SK-MEL-5 (cell line): ENCODE data around the gene SLC22A25. TPM values are rescaled to one million over a fixed set of nuclear protein-coding genes. Genes with fewer than 3 reads are reported as not detected.
"Not testable (repeated sequence)": the region's sequence is repeated elsewhere in the genome, so short reads cannot be mapped to it uniquely, and the experiment has no call there.

ENCODE experiments used
- DNase-seq: peaks from one replicate; pipeline ENCODE4 v3.0.0-alpha.2; 2016; ENCODE audit warnings: low read depth, low spot score
- in situ Hi-C: cut with HindIII; loops from 2 replicates; pipeline ENCODE4 v1.10.0; 2016; ENCODE audit warnings: low sequenced_read_pairs, high pct_unique_total_duplicates, low pct_unique_long_range_greater_than_20kb
- polyA plus RNA-seq, 2 experiments: library from polyadenylated mRNA; depleted of rRNA; stranded (reverse); fragments of >200 nt; gene quantifications; 2 replicates each; pipeline ENCODE4 v1.2.3, GENCODE V29; 2015
- total RNA-seq: library from RNA; depleted of rRNA; stranded (reverse); fragments of >200 nt; shearing (Covaris generic); gene quantifications from 2 replicates; pipeline ENCODE4 v1.2.3, GENCODE V29; 2014; rRNA removed

The SLC22A25 gene
- total RNA-seq, result not detected in 2 replicates
- polyA plus RNA-seq (2015; cell fraction: cytosol; rRNA removed), result not detected in 2 replicates
- polyA plus RNA-seq (2015; cell fraction: nucleus; rRNA removed), result not detected in 2 replicates

DNA sequence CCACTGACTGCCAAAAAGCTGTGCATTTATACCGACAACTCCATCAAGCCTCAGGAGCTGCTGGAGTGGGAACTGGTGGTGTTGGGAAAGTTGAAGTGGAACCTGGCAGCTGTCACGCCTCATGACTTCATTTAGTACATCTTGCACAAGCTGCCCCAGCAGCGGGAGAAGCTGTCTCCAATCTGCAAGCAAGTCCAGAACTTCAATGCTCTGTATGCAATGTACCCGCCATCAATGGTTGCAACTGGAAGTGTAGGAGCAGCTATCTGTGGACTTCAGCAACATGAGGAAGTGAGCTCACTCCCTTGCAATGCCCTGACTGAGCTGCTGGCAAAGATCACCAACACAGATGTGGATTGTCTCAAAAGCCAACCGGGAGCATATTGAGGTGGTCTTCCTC lies at the start of gene SLC22A25:
TSS of gene SLC22A25 (minus strand) at position 67 of the 400 bp plus-strand sequence. CDS start 13,947 bp downstream, outside the sequence.
- in situ Hi-C loops, result no loop called here
- no peak for DNase-seq

DNA sequence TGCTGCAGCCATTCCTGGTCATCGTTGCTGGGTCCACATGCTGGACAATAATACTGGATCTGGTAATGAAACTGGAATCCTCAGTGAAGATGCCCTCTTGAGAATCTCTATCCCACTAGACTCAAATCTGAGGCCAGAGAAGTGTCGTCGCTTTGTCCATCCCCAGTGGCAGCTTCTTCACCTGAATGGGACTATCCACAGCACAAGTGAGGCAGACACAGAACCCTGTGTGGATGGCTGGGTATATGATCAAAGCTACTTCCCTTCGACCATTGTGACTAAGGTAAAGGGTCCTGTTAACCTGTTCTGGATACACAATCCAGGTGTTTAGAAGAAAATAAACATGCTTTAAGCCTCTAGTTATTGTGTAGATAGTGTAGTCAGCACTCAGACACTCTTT lies 46.9 kb upstream of the SLC22A25 start:
- no peak for DNase-seq
- in situ Hi-C loops, result no loop called here

DNA sequence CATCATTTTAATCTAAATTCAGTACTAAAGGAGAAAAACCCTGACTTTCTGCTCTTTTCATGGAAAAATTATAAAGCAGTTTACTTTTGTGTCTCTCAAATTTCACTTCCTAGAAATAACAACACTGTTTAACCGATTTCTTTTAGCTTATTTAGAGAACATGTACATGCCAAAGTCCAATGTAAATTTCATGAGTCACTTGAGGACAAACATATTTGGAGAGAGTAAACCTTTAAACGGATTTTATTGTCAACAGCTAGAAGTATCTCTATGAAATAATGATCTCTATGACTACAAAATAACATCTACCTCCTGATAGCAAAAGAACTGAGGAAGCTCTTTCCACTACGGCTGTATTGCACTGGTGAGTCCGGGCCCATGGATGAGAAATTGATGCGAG lies 46.3 kb upstream of the SLC22A25 start:
- no peak for DNase-seq
- in situ Hi-C loops, result no loop called here

DNA sequence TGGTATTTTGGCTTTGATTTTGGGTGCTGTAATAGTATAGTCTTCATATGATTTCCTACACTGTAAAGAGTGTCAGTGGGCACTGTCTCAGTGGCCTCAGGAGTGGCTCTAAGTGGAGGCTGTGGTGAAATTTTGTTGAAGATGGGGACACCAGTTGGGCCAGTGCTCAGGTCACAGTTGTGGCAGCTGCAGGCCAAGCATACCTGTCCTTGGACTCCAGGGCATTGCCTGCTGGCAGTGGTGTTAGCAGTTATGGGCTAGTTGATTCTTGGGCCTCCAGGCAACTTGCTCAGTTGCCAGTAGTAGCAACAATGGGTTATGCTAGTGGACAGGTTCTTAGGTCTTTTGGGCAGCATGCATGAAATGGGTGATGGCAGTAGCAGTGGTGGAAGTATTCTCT lies 39.2 kb upstream of the SLC22A25 start:
- no peak for DNase-seq
- in situ Hi-C loops, result no loop called here

DNA sequence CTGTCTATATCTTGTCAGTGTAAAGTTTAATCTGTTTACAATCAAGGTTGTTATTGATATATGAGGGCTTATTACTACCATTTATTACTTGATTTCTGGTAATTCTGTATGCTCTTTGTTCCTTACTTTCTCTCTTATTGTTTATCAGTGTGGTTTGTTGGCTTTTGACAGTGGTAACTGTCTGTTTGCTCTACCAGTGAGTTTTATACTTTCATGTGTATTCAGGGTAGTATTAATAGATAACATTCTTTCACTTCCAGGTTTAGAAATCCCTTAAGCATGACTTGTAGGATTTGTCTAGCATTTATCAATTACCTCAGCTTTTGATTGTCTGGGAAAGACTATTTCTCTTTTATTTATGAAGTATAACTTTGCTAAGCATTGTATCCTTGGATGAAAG lies 37.5 kb upstream of the SLC22A25 start:
- DNase-seq, result no peak
- in situ Hi-C loops, result no loop called here

DNA sequence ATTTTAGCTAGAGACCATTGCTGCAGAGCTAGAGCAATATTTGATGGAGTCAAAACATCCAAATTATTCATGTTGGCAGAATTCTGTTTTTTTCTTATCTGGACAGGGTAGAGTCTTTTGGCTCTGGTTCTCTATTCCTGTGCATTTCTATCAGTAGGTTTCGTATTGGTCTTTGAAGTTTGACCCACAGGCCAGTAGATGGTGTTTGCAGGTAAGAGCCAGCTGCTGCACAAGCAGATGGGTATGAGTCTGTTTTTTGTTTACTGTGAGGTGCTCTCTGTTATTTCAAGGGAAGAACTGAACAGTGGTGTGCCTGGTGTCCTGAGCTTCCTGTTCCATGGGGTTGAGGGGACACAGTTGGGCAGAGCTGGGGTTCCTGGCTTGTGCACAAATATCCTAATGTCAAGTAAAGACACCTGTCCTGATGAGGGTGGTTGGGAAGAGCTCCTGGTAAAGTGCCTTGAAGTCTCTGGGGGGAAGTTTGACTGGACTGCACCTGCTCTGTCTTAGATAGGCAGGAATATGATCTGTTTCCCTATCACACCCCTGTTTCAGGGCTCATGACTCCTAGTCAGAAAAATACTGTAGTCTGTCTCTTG lies 34.0 kb upstream of the SLC22A25 start:
- peak; percentile 26 for DNase-seq
- in situ Hi-C loops, result no loop called here

DNA sequence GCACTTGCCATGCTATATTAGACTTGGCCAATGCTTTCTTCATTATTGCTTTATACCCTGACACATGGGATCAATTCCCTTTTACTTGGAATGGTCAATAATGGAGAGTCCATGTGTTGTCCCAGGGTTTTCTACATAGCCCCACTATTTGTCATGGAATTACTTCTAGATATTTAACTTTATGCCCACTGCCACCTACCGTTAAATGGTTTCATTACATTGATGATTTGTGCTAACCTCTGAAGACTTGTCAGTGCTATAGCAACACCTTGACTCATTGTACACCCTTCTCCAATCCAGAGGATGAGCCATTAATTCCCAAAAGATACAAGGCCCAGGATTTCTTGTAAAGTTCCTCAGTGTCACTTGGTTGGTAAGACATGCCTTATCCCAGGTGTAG lies 31.4 kb upstream of the SLC22A25 start:
- peak; percentile 38 for DNase-seq
- in situ Hi-C loops, result no loop called here

DNA sequence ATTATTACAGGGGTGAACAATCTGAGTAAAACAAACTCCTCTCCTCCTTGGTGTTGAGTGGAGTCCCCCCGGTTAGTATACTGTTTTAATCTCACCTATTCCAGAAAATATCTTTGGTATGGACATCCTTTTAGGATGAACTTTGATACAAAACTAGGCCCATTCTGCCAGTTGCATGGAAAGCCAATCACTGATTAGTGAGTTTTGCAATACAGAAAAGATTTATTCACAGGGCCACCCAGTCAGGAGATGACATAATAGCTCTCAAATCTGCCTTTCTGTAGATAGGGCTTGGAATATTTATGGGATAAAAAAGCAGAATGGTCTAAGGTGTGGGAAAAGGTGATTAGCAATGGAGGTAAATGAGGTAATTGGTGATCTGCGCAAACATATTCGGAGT lies 30.3 kb upstream of the SLC22A25 start:
- DNase-seq, result no peak
- in situ Hi-C loops, result no loop called here

DNA sequence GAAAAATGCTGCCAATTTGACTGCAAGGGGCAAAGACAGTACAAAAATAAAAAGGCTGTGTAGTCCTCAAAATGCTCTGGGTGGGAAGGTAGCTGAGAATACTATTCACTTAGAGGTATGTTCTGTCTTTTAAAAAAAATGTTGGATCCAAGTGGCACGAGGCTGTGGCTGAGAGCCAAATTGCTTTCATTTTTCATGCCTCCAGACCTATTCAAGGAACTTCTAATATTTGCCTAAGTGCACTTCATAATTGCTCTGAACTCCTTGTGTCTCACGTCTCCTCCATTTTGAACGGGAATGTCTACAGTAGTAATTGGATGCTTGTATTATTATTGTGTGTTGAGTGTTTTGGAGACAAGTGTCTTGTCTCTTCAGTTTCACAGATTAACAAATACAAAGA lies 19.1 kb upstream of the SLC22A25 start:
- in situ Hi-C loops, result no loop called here
- DNase-seq, result no peak

DNA sequence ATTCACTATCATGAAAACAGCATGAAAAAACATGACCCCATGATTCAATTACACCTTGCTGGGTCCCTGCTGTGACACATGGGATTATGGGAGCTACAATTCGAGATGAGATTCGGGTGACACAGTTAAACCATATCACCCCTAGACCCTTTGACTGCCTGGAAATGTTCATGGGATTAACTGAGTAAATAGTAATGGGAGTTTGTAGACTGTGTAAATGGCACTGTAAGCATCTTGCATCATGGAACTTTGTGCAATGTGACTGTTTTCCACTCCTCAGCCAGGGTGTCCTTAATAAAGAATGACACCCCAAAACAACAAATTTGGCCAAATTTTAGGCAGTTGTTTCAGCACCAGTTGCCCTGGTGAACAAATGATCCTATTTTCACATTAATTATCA lies 7.9 kb upstream of the SLC22A25 start:
- in situ Hi-C loops, result no loop called here
- no peak for DNase-seq

DNA sequence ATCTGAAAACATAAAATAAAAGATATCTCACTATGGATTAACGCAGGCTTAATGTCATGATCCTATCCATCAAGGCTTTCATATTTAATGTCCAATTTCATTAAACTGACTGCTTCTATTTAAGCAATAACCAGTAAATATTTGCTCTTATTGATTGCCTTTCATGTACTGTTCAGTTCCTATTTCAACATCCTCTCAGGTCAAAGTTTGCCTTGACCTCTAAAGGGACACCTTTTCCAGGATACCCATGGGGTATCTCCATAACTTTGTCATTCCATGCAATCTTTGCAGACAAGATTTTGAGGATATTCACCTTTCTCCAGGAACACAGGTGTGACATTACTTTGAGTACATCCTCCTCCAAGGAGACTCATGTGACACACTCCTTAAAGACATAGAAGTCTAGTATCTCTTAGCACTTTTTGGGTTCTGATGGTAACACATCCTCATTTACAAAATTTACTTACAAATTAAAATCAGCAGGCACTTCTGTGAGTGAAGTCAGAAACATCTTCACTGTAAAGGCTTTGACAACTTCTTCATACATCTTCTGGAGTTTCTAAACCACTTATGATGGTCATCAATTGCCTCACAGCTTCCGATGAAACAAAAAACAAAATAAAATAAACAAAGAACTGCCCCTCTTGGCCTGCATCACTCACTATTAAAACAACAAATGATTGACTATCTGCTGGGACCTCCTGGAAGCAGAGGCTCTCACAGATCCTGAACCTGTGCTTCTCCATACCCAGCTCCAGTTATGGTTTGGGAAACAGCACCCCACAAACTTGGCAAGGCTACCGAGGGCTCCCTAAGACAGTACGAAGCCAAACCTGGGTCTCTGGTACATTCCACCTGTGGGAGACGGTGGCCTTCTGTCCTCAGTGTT lies 7.0 kb upstream of the SLC22A25 start:
- in situ Hi-C loops, result no loop called here
- DNase-seq, result no peak

DNA sequence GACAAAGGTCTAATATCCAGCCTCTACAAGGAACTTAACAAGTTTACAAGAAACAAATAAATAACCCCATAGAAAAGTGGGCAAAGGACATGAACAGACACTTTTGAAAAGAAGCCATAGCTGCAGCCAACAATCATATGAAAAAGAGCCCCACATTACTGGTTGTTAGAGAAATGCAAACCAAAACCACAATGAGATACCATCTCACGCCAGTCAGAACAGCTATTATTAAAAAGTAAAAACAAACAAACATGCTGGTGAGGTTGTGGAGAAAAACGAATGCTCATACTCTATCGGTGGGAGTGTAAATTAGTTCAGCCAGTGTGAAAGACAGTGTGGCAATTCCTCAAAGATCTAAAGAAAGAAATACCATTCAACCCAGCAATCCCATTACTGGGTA lies 5.6 kb upstream of the SLC22A25 start:
- no peak for DNase-seq
- in situ Hi-C loops, result no loop called here

DNA sequence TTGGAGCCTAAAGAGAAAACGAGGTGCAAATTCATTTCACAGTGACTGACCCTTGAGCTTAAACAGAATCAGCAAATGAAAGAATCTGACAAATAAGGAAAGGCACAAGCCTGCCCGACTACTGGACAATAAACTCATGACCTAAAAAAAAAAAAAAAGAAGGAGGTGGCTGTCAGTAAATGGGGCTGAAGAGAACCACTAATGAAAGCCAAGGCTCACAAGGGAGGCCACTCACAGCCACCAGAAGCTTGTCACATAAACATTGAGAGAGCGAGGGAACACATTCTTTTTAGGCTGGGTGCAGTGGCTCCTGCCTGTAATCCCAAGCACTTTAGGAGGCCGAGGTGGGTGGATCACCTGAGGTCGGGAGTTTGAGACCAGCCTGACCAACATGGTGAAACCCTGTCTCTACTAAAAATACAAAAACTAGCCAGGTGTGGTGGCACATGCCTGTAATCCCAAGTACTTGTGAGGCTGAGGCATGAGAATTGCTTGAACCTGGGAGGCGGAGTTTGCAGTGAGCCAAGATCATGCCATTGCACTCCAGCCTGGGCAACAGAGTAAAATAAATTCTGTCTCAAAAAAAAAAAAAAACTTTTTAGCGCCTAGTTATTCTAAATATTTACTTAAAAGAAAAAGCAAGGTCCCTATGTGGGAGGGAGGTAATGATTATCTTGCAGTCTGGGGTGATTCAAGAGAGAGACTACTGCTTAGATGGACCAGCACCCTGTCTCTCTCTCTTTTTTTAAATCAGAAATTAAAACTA lies 4.0 kb upstream of the SLC22A25 start:
- in situ Hi-C loops, DNase-seq: not testable (repeated sequence)

DNA sequence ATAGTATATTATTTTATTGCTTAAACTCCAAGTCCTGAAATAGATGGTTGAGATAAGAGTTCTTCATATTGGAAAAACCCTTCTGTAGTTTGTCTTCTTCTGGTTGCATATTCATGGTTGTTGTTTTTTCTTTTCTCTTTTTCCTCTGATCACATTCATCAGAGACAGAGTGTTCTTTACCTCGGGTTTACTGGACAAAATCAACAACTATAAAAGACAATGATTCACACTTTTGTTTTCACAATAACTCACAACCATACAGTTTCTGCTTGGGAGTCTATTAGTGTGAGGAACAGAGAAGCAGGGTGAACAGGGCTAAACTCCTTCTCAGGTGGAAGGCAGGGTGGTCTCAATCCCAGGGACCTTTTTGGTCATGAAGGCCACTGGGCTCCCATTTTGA lies 2.6 kb upstream of the SLC22A25 start:
- in situ Hi-C loops, result no loop called here

DNA sequence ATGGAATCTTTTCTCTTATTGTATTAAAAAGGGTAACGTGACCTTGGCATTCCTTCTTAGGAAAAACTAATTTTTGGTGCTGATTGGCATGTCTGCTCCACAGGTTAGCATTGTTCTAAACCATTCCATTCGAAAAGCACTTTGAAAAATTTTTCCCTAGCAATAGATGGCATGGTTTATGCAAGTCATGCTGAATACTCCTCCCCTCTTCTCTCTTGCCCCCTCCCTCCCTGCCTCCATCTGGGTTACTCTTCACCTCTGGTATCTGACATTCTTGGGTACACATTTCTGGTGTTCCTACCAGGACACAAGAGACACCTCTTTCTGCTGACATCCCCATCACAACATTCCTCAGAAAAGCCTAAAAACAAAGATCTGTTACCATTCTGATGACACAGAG lies 1.5 kb upstream of the SLC22A25 start:
- in situ Hi-C loops, result no loop called here
- no peak for DNase-seq

More for the DNA sequence above, 2.6 kb upstream of the SLC22A25 start:
- DNase-seq, result no peak

DNA sequence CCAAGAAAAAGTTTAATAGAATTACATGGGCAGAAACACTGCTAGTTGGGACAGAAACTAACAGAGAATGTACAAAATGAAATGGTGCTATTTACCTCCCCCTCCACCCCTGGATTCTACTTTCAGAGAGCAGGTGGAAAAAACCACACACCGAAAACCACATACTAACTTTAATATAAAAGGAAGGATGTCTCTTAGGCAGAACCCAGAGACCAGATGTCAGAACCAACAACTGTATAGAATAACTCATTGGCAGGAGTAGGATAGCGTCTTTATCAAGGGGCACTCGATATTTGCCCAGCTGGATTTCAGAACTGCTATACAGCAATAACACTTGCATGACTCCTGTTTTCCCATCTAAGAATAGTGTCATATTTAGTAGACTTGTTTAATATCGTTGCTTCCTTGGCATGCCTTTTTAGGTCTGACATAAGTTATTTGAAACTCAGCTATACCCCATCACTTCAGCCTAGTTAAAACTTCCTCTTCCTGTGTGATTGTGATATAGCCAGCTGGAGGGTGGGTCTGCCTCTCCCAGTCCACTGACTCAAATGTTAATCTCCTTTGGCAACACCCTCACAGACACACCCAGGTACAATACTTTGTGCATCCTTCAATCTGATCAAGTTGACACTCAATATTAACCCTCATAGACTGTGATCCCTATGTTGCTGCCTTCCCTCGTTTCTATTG lies 1.2 kb downstream of the SLC22A25 start:
- in situ Hi-C loops, result no loop called here
- no peak for DNase-seq

DNA sequence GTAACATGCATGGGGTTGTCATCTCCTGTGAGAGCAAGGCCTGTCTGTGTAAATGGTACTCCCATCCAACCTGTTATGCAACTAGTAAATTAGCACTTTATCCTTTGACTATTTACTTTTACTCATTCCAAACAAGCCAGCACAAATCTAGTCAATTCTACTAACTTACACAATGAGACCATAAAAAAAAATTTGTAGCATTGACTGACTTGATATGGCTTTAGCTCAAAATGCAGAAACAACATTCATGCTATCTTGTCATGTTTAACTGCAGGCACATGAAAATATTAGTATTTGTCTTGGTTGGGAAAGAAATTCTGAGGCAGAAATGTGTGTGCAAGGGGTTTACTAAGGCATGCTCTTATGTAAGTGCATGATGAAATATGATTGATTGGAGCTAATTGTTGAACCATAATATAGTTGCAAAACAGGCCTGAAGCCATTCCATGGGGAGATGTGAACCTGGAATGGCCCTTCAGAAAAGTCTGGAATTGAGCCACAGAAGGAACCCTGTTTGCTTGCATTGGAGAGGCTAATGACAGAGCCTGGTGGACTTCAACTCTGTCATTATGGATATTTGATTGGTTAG lies 2.5 kb downstream of the SLC22A25 start:
- in situ Hi-C loops, result no loop called here
- no peak for DNase-seq
